Natural killer cell treated with Interleukin-12 subunit alpha and Interleukin-12 subunit beta and Interleukin-15 and Interleukin-18, amount 100 ng/mL, for 72 hours (primary cell): ENCODE results near the gene ADGB. TPM values are rescaled to one million over a fixed set of nuclear protein-coding genes. Genes with fewer than 3 reads are reported as not detected.
A peak's percentile ranks its signal among the peaks of the same experiment; 100 is the strongest.
"Not testable (repeated sequence)": the region's sequence is repeated elsewhere in the genome, so short reads cannot be mapped to it uniquely, and the experiment has no call there.

Source experiments
- ATAC-seq, 2 donors: fragments of 150-1000 bp; cut with Tn5 transposase in 1 of 2; sonication (Bioruptor Pico), chemical (Tn5 transposase) in 1 of 2; 2 replicates each; pipeline ENCODE4 v1.10.0; 2021
- DNase-seq: peaks from one replicate; pipeline ENCODE4 v3.0.0; 2022; ENCODE audit warnings: low spot score
- H3K27ac Mint-ChIP-seq, 2 donors: 1 replicate in 1 of 2; 2 replicates in 1 of 2; pipeline ENCODE4 v1.8.0; 2022; ENCODE audit warnings: mixed read lengths in 2 of 2, mild to moderate bottlenecking in 1 of 2, moderate library complexity in 1 of 2
- H3K27me3 Mint-ChIP-seq, 2 donors: 1 replicate in 1 of 2; 2 replicates in 1 of 2; pipeline ENCODE4 v1.8.0; 2022; ENCODE audit warnings: mixed read lengths in 2 of 2
- H3K36me3 Mint-ChIP-seq: one replicate; pipeline ENCODE4 v1.8.0; 2022; ENCODE audit warnings: mixed read lengths
- H3K4me1 Mint-ChIP-seq, 2 donors: 1 replicate in 1 of 2; 2 replicates in 1 of 2; pipeline ENCODE4 v1.8.0; 2022; ENCODE audit warnings: low read depth in 2 of 2, mixed read lengths in 2 of 2, mild to moderate bottlenecking in 1 of 2
- H3K4me3 Mint-ChIP-seq: one replicate; pipeline ENCODE4 v1.8.0; 2022; ENCODE audit warnings: mixed read lengths
- H3K9me3 Mint-ChIP-seq: 2 replicates; pipeline ENCODE4 v1.8.0; 2022; ENCODE audit warnings: mixed read lengths
- total RNA-seq, 2 donors: library from RNA; stranded (reverse); gene quantifications; one replicate each; pipeline ENCODE4 v1.2.3, GENCODE V29; 2022

ADGB gene
- total RNA-seq, 2 donors from 2014 or later: not detected

- no peak overlapping the region for H3K27ac Mint-ChIP-seq
- H3K4me1 Mint-ChIP-seq: no peaks in the 10 kb centered on the region
- peaks cover 3% of the 10 kb centered on the region for H3K9me3 Mint-ChIP-seq
- ATAC-seq (no peak), DNase-seq (no peak)
- H3K4me3 Mint-ChIP-seq: no peak overlapping the region
- H3K36me3 Mint-ChIP-seq: no peaks in the 10 kb centered on the region
- H3K27me3 Mint-ChIP-seq: no peaks in the 10 kb centered on the region
Measured at GRCh38 chr6:146829792-146830565, 231.2 kb downstream of the ADGB start.

- ATAC-seq (no peak), DNase-seq (no peak)
- Mint-ChIP-seq H3K27ac (no peak overlapping the region), H3K27me3 (no peaks in the 10 kb centered on the region), H3K4me3 (no peak overlapping the region), H3K4me1 (no peaks in the 10 kb centered on the region), H3K36me3 (no peaks in the 10 kb centered on the region), H3K9me3 (peaks cover 3% of the 10 kb centered on the region)
Measured at GRCh38 chr6:146833157-146833556, 234.4 kb downstream of the ADGB start.

GRCh38 chr6:146840216-146840615, 241.4 kb downstream of the ADGB start:
- peaks cover 6% of the 10 kb centered on the region for H3K9me3 Mint-ChIP-seq
- H3K36me3 Mint-ChIP-seq: peaks cover 9% of the 10 kb centered on the region
- H3K27ac Mint-ChIP-seq: no peak overlapping the region
- no peak for DNase-seq
- ATAC-seq: no peak
- H3K27me3 Mint-ChIP-seq: no peaks in the 10 kb centered on the region
- no peaks in the 10 kb centered on the region for H3K4me1 Mint-ChIP-seq
- H3K4me3 Mint-ChIP-seq: no peak overlapping the region

- no peaks in the 10 kb centered on the region for H3K4me1 Mint-ChIP-seq
- peaks cover 7% of the 10 kb centered on the region for H3K9me3 Mint-ChIP-seq
- H3K27ac Mint-ChIP-seq: no peak overlapping the region
- no peak for DNase-seq
- no peak for ATAC-seq
- H3K4me3 Mint-ChIP-seq: no peak overlapping the region
- peaks cover 11% of the 10 kb centered on the region for H3K36me3 Mint-ChIP-seq
- H3K27me3 Mint-ChIP-seq: no peaks in the 10 kb centered on the region
Measured at GRCh38 chr6:146840641-146841040, 241.9 kb downstream of the ADGB start.

- peaks cover 29% of the 10 kb centered on the region for H3K36me3 Mint-ChIP-seq
- DNase-seq: no peak
- H3K4me1 Mint-ChIP-seq: peaks cover 23 to 26% of the 10 kb centered on the region in 2 donors
- ATAC-seq: no peak
- H3K4me3 Mint-ChIP-seq: no peak overlapping the region
- H3K9me3 Mint-ChIP-seq: peaks cover 11% of the 10 kb centered on the region
- peaks cover 10 to 25% of the 10 kb centered on the region in 2 donors for H3K27me3 Mint-ChIP-seq
- no peak overlapping the region for H3K27ac Mint-ChIP-seq
Measured at GRCh38 chr6:146847426-146847825, 248.7 kb downstream of the ADGB start.

GRCh38 chr6:146850238-146850896, 251.6 kb downstream of the ADGB start:
- Mint-ChIP-seq H3K9me3 (peaks cover 14% of the 10 kb centered on the region), H3K36me3 (peaks cover 20% of the 10 kb centered on the region), H3K4me3 (peak overlapping the region; percentile 51), H3K27ac (peak overlapping the region; percentile 18 to 56), H3K27me3 (peaks cover 20 to 25% of the 10 kb centered on the region in 2 donors), H3K4me1 (peaks cover 33 to 38% of the 10 kb centered on the region in 2 donors)
- DNase-seq: no peak
- ATAC-seq: no peak

GRCh38 chr6:146850981-146851380, 252.2 kb downstream of the ADGB start:
- peaks cover 34 to 38% of the 10 kb centered on the region in 2 donors for H3K4me1 Mint-ChIP-seq
- DNase-seq: no peak
- peak overlapping the region; percentile 26 for H3K4me3 Mint-ChIP-seq
- peaks cover 23 to 32% of the 10 kb centered on the region in 2 donors for H3K27me3 Mint-ChIP-seq
- H3K9me3 Mint-ChIP-seq: peaks cover 9% of the 10 kb centered on the region
- ATAC-seq: no peak
- peak overlapping the region; percentile 18 to 56 for H3K27ac Mint-ChIP-seq
- H3K36me3 Mint-ChIP-seq: peaks cover 14% of the 10 kb centered on the region

- peak; percentile 74 for DNase-seq
- Mint-ChIP-seq H3K27me3 (peaks cover 26 to 32% of the 10 kb centered on the region in 2 donors), H3K36me3 (peaks cover 13% of the 10 kb centered on the region), H3K4me3 (peak overlapping the region; percentile 60), H3K9me3 (peaks cover 8% of the 10 kb centered on the region), H3K27ac (peak overlapping the region; percentile 56 to 71), H3K4me1 (peaks cover 41 to 45% of the 10 kb centered on the region in 2 donors)
- peak; percentile 90 to 93 for ATAC-seq
Measured at GRCh38 chr6:146851837-146852236, 253.1 kb downstream of the ADGB start.

- H3K9me3 Mint-ChIP-seq, H3K4me3 Mint-ChIP-seq, H3K27ac Mint-ChIP-seq, DNase-seq, ATAC-seq: not testable (repeated sequence)
- Mint-ChIP-seq H3K4me1 (peaks cover 49 to 51% of the 10 kb centered on the region in 2 donors), H3K36me3 (peaks cover 13% of the 10 kb centered on the region), H3K27me3 (peaks cover 14 to 25% of the 10 kb centered on the region in 2 donors)
Measured at GRCh38 chr6:146854521-146855255, 255.9 kb downstream of the ADGB start.

GRCh38 chr6:146855889-146856288, 257.1 kb downstream of the ADGB start:
- H3K27ac Mint-ChIP-seq: peak overlapping the region in 1 of 2 donors; percentile 77
- H3K36me3 Mint-ChIP-seq: peaks cover 8% of the 10 kb centered on the region
- peaks cover 8% of the 10 kb centered on the region for H3K9me3 Mint-ChIP-seq
- peaks cover 40% of the 10 kb centered on the region in 2 donors for H3K4me1 Mint-ChIP-seq
- H3K4me3 Mint-ChIP-seq: peak overlapping the region; percentile 64
- peaks cover 7 to 20% of the 10 kb centered on the region in 2 donors for H3K27me3 Mint-ChIP-seq
- DNase-seq: no peak
- no peak for ATAC-seq

GRCh38 chr6:146856296-146856695, 257.5 kb downstream of the ADGB start:
- ATAC-seq: peak; percentile 58 to 77
- DNase-seq: no peak
- Mint-ChIP-seq H3K9me3 (peaks cover 8% of the 10 kb centered on the region), H3K27me3 (peaks cover 7 to 20% of the 10 kb centered on the region in 2 donors), H3K4me1 (peaks cover 36 to 37% of the 10 kb centered on the region in 2 donors), H3K27ac (peak overlapping the region; percentile 57 to 77), H3K36me3 (peaks cover 5% of the 10 kb centered on the region), H3K4me3 (peak overlapping the region; percentile 64)

- H3K4me3 Mint-ChIP-seq: peak overlapping the region; percentile 36
- peaks cover 7 to 20% of the 10 kb centered on the region in 2 donors for H3K27me3 Mint-ChIP-seq
- H3K27ac Mint-ChIP-seq: peak overlapping the region; percentile 10 to 81
- peaks cover 8% of the 10 kb centered on the region for H3K9me3 Mint-ChIP-seq
- no peaks in the 10 kb centered on the region for H3K36me3 Mint-ChIP-seq
- peak; percentile 73 to 89 for ATAC-seq
- peaks cover 25 to 26% of the 10 kb centered on the region in 2 donors for H3K4me1 Mint-ChIP-seq
- peak; percentile 83 for DNase-seq
Measured at GRCh38 chr6:146857180-146857979, 258.6 kb downstream of the ADGB start.

GRCh38 chr6:146857980-146858347, 259.2 kb downstream of the ADGB start:
- no peak for DNase-seq
- Mint-ChIP-seq H3K27ac (peak overlapping the region in 1 of 2 donors; percentile 10), H3K4me3 (peak overlapping the region; percentile 36), H3K4me1 (peaks cover 20 to 22% of the 10 kb centered on the region in 2 donors), H3K27me3 (peaks cover 7 to 17% of the 10 kb centered on the region in 2 donors), H3K36me3 (no peaks in the 10 kb centered on the region), H3K9me3 (peaks cover 5% of the 10 kb centered on the region)
- no peak for ATAC-seq
